PFSK-1 (cell line): ENCODE data around the gene NAV2.

Source experiments
- FOXP2 ChIP-seq: optimal IDR thresholded peaks from 2 replicates; pipeline ENCODE3; 2011; ENCODE audit warnings: borderline replicate concordance, control low read depth, inconsistent platforms; ENCODE audit not compliant: insufficient read depth; ENCODE audit errors: extremely low read length, extremely low read depth
- POLR2AphosphoS5 ChIP-seq: IDR thresholded peaks from 2 replicates; pipeline ENCODE4 v1.6.1; 2012; ENCODE audit warnings: low read depth, mild to moderate bottlenecking, control low read depth, low read length, moderate library complexity
- REST ChIP-seq, 2 experiments: IDR thresholded peaks; 2 replicates each; pipeline versions ENCODE4 v1.6.1 to v1.8.0; 2011 to 2012; ENCODE audit warnings: low read depth in 2 of 2, low read length in 2 of 2, control low read depth in 1 of 2, inconsistent platforms in 1 of 2, mild to moderate bottlenecking in 1 of 2, moderate library complexity in 1 of 2; ENCODE audit not compliant: insufficient read depth in 1 of 2
- SIN3A ChIP-seq: IDR thresholded peaks from 2 replicates; pipeline ENCODE4 v1.6.1; 2012; ENCODE audit warnings: mild to moderate bottlenecking, low read length, moderate library complexity, borderline replicate concordance; ENCODE audit not compliant: insufficient read depth
- TAF1 ChIP-seq: IDR thresholded peaks from 2 replicates; pipeline ENCODE4 v1.6.1; 2012; ENCODE audit warnings: low read length, control low read depth, borderline replicate concordance; ENCODE audit not compliant: insufficient read depth

GRCh38 chr11:20081336-20081735 lies 368.7 kb downstream of the NAV2 start:
- TF ChIP-seq TAF1 = no peak
- TF ChIP-seq REST (IDR thresholded peaks at IDR 0.05; ENCODE audit: insufficient read depth in 1 of 2, low read depth in 2 of 2, low read length in 2 of 2) = no peak
- no peak for TF ChIP-seq SIN3A
- TF ChIP-seq POLR2AphosphoS5 = no peak
- TF ChIP-seq FOXP2 = no peak
